ENCODE measurements around the gene HS6ST1. TPM values are rescaled to one million over a fixed set of nuclear protein-coding genes. Genes with fewer than 3 reads are reported as not detected.
A peak's percentile ranks its signal among the peaks of the same experiment; 100 is the strongest.
"Not testable (repeated sequence)": the region's sequence is repeated elsewhere in the genome, so short reads cannot be mapped to it uniquely, and the experiment has no call there.

Gene HS6ST1
- total and polyA plus RNA-seq, 4 experiments from 2014 or later = 1.2 to 13.3 (median 8.4) TPM

DNA sequence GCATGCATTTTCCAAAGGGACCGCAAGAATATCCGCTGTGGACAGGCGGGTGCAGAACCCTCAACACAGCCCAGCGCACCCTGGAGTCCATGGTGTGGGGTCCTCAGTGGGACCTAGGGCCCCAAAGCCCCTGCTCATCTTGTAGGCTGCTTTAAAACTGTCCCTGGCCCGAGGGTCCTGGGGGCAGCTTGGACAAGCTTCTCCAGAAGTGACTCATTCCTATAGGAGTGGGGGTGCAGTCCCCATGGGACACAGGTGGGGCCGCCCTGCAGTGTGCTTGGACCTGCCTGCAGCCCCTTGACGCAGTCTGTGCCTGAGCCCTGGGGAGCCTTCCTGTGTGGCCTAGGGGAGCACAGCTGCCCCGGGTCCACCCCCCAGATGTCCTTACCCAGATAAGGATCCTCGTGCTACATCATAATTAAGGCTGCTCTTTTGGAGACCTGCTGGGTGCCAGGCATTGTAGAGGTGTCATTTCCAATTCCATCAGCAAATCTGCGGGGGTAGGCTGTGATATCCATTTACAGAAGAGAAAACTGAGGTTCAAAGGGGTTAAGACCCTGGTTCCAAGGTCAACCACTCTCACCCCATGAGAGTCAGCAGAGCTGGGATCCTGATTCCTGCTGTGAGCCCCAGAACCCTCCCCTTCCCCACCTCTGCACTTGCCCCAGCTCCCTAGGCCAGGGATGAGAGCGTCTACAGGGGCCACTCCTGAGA, 1.7 kb upstream of the HS6ST1 start:
- no peak overlapping the region for H3K27ac ChIP-seq (ENCODE audit: low read depth, low read length)
- Mint-ChIP-seq H3K27me3 (no peaks in the 10 kb centered on the region), H3K27ac (peak overlapping the region in 3 of 7 donors; percentile 72 to 90 (median 78)), H3K9me3 (no peaks in the 10 kb centered on the region), H3K36me3 (no peaks in the 10 kb centered on the region), H3K4me1 (peaks cover 10 to 34% (median 27%) of the 10 kb centered on the region in 4 donors), H3K4me3 (peak overlapping the region; percentile 24 to 82 (median 61))
- peaks cover 35% of the 10 kb centered on the region for H3K4me1 ChIP-seq (ENCODE audit: insufficient read depth, low read length)
- DNase-seq = peak in 1 of 5 donors; percentile 44
- ChIA-PET CTCF (ENCODE audit: partially characterized antibody) (interaction anchor here (1.2 kb wide), 1 partner anchor 19 kb away, joined by 4 read pairs; no protein-coding TSS in a partner anchor), POLR2A (ENCODE audit: partially characterized antibody) (no interaction called here)
- H3K27me3 ChIP-seq (ENCODE audit: insufficient read depth, low read length) = no peaks in the 10 kb centered on the region
- intact Hi-C loops (cut with micrococcal nuclease) = loop anchor here (5.0 to 10.0 kb wide), 2 partner anchors 226 to 1527 kb away; partner anchors contain the start of gene UGGT1
- H3K9me3 ChIP-seq (ENCODE audit: control insufficient read depth in 1 of 2, low read length in 2 of 2) = no peaks in the 10 kb centered on the region
- H3K4me3 ChIP-seq (ENCODE audit: low read length in 2 of 2) = no peak overlapping the region
- no peaks in the 10 kb centered on the region for H3K36me3 ChIP-seq (ENCODE audit: insufficient read depth, low read length)

DNA sequence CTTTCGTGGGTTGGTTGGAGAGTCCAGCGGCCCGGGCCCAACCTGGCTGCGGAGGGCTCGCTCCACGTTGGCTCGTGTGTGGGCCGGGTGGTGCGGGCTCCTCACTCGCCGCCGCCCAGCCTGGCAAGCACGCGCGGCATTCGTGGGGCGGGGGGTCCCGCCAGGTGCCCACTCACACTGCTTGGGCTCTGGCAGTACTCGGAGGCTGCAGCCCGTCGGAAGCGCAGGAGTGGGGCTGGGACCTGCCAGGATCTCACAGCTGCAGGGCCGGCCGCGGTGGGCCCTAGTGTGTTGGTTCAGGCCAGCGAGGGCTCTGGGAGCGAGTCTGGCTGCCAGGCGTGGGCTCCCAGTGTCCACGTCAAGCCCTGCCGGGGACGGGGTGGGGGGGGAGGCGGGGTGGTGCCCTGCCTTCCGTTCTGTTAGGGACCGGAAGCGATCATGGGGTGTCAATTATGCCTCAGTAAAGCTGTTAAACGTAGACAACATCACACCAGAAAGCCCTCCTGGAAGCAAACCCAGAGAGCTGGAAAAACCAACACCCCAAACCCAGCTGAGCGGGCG, 1.0 kb upstream of the HS6ST1 start:
- Mint-ChIP-seq H3K4me1 (peaks cover 12 to 40% (median 33%) of the 10 kb centered on the region in 4 donors), H3K36me3 (no peaks in the 10 kb centered on the region), H3K4me3 (peak overlapping the region in 7 of 8 donors; percentile 6 to 79 (median 32)), H3K9me3 (no peaks in the 10 kb centered on the region), H3K27me3 (no peaks in the 10 kb centered on the region), H3K27ac (no peak overlapping the region)
- peak in 1 of 5 donors; percentile 32 for DNase-seq
- intact Hi-C loops (cut with micrococcal nuclease) = loop anchor here (2.0 to 10.0 kb wide), 3 partner anchors 225 to 1528 kb away; partner anchors contain the start of genes SAP130 and UGGT1
- POLR2A ChIA-PET (ENCODE audit: partially characterized antibody) = no interaction called here
- H3K4me3 ChIP-seq (ENCODE audit: low read length in 2 of 2) = peak overlapping the region in 1 of 2 donors; percentile 51
- H3K27me3 ChIP-seq (ENCODE audit: insufficient read depth, low read length) = no peaks in the 10 kb centered on the region
- H3K4me1 ChIP-seq (ENCODE audit: insufficient read depth, low read length) = peaks cover 37% of the 10 kb centered on the region
- H3K9me3 ChIP-seq (ENCODE audit: control insufficient read depth in 1 of 2, low read length in 2 of 2) = no peaks in the 10 kb centered on the region
- H3K36me3 ChIP-seq (ENCODE audit: insufficient read depth, low read length) = no peaks in the 10 kb centered on the region
- CTCF ChIA-PET (ENCODE audit: partially characterized antibody) = no interaction called here
- H3K27ac ChIP-seq (ENCODE audit: low read depth, low read length) = no peak overlapping the region

DNA sequence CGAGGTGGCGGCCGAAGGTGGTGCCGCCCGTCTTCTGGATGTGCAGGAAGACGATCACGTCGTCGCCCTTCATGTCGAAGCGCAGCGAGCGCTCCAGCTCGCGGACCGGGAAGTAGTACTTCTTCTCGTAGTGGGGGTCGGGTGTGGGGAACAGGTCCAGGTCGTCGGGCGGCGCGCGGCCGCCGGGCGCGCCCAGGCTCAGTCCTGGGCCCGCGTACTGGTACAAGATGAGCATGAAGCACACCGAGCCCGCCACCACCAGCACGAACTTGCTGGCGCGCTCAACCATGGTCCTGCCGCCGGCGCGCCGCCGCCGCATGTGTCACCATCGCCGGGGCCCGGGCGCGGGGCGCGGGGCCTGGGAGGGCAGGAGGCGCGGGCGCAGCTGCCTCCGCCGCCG, 423 bp downstream of the HS6ST1 start:
- H3K27me3 ChIP-seq (ENCODE audit: insufficient read depth, low read length); H3K36me3 Mint-ChIP-seq; H3K9me3 Mint-ChIP-seq; H3K27ac ChIP-seq (ENCODE audit: low read depth, low read length); H3K27ac Mint-ChIP-seq; H3K4me3 ChIP-seq (ENCODE audit: low read length in 2 of 2); H3K36me3 ChIP-seq (ENCODE audit: insufficient read depth, low read length); CTCF ChIA-PET (ENCODE audit: partially characterized antibody); H3K9me3 ChIP-seq (ENCODE audit: control insufficient read depth in 1 of 2, low read length in 2 of 2); H3K27me3 Mint-ChIP-seq; POLR2A ChIA-PET (ENCODE audit: partially characterized antibody): not testable (repeated sequence)
- intact Hi-C loops (cut with micrococcal nuclease) = loop anchor here (2.0 kb wide), 1 partner anchor 289 kb away; the partner anchor contains the start of gene SAP130
- peaks cover 18 to 54% (median 44%) of the 10 kb centered on the region in 4 donors for H3K4me1 Mint-ChIP-seq
- DNase-seq = peak in 4 of 5 donors; percentile 34 to 43 (median 38)
- peaks cover 45% of the 10 kb centered on the region for H3K4me1 ChIP-seq (ENCODE audit: insufficient read depth, low read length)
- peak overlapping the region in 6 of 8 donors; percentile 20 to 80 (median 78) for H3K4me3 Mint-ChIP-seq

DNA sequence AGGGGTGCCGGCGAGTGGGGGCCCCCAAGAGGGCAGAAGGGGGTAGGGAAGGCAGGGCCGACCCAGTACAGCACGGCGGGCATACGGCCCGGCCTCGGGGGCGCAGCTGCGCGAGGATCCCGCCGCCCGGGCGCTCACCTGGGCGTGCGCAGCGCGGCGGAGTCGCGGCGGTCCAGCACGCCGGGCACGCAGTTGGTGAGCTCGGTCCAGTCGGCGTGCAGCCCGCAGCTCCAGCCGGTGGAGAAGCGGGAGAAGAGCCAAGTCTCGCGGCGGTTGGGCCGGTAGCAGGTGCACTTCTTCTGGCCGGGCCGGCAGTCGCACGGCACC, 806 bp downstream of the HS6ST1 start:
- peak overlapping the region in 1 of 7 donors; percentile 72 for H3K27ac Mint-ChIP-seq
- H3K27ac ChIP-seq (ENCODE audit: low read depth, low read length); H3K27me3 Mint-ChIP-seq; POLR2A ChIA-PET (ENCODE audit: partially characterized antibody); CTCF ChIA-PET (ENCODE audit: partially characterized antibody); H3K27me3 ChIP-seq (ENCODE audit: insufficient read depth, low read length); H3K9me3 Mint-ChIP-seq; H3K36me3 ChIP-seq (ENCODE audit: insufficient read depth, low read length); H3K9me3 ChIP-seq (ENCODE audit: control insufficient read depth in 1 of 2, low read length in 2 of 2); H3K36me3 Mint-ChIP-seq: not testable (repeated sequence)
- Histone ChIP-seq H3K4me3 (ENCODE audit: low read length in 2 of 2) (peak overlapping the region; percentile 23 to 55), H3K4me1 (ENCODE audit: insufficient read depth, low read length) (peaks cover 45% of the 10 kb centered on the region)
- H3K4me3 Mint-ChIP-seq = peak overlapping the region; percentile 83 to 89 (median 85)
- peaks cover 18 to 57% (median 47%) of the 10 kb centered on the region in 4 donors for H3K4me1 Mint-ChIP-seq
- DNase-seq = peak in 1 of 5 donors; percentile 11
- intact Hi-C loops (cut with micrococcal nuclease) = loop anchor here (2.0 kb wide), 1 partner anchor 289 kb away; the partner anchor contains the start of gene SAP130

DNA sequence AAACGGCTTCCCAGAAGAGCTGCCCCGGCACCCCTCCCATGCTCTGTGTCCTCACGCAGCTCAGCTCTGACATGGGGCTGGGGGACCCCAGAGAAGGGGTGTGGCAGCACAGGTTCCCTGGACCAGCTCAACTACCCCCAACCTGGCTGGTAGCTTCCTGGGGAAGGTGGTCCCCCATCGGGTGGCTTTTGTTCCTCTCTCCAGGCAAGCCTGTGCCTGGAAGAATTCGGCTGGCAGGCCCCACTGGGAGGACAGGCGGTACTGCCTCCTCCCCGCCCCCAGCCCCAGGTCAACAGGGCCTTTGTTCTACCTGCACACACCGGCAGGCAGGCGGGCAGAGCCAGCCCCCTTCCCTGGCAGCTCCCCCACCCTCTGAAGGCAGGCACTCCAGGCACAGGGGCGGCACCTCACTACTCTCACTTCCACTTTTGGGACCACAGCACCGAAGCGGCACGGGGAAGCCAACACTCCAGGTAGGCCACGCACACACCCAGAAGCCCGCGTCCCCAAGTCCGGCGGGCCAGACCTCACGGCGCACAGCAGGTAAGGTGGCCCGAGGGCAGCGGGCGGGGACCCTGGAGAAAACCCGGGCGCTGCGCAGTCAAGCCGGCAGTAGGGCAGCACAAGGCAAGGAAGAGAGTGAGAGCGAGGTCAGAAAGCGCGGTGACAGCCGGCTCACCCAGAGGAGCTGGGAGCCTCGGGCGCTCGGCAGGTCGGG, 1.3 kb downstream of the HS6ST1 start:
- Histone ChIP-seq H3K4me3 (ENCODE audit: low read length in 2 of 2) (peak overlapping the region; percentile 23 to 55), H3K27me3 (ENCODE audit: insufficient read depth, low read length) (no peaks in the 10 kb centered on the region), H3K4me1 (ENCODE audit: insufficient read depth, low read length) (peaks cover 45% of the 10 kb centered on the region), H3K27ac (ENCODE audit: low read depth, low read length) (no peak overlapping the region), H3K9me3 (ENCODE audit: control insufficient read depth in 1 of 2, low read length in 2 of 2) (no peaks in the 10 kb centered on the region), H3K36me3 (ENCODE audit: insufficient read depth, low read length) (no peaks in the 10 kb centered on the region)
- ChIA-PET CTCF (ENCODE audit: partially characterized antibody) (no interaction called here), POLR2A (ENCODE audit: partially characterized antibody) (no interaction called here)
- Mint-ChIP-seq H3K36me3 (no peaks in the 10 kb centered on the region), H3K27me3 (no peaks in the 10 kb centered on the region), H3K27ac (peak overlapping the region in 5 of 7 donors; percentile 35 to 74 (median 72)), H3K4me3 (peak overlapping the region; percentile 83 to 89 (median 85)), H3K9me3 (no peaks in the 10 kb centered on the region), H3K4me1 (peaks cover 18 to 59% (median 48%) of the 10 kb centered on the region in 4 donors)
- peak in 2 of 5 donors; percentile 16 to 39 for DNase-seq
- intact Hi-C loops (cut with micrococcal nuclease) = no loop called here

DNA sequence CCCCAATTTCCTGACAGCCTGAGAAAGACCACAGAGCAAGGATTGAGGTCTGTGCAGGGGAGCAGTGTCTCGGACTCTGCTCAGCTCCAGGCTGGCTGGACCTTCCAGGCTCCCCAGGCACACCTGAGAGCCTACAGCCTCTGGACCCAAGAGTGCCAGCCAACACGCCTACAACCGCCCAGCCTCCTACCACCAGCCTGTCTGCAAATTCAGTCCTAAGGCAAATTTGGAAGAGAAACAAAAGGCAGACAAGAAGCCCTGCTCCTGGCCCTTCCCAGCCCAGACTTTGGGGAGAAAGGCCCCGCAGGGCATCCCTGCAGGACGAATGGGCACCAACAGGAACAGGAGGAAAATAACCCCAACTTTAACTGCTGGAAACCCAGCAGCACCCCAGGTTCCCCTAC, 1.9 kb downstream of the HS6ST1 start:
- intact Hi-C loops (cut with micrococcal nuclease) = no loop called here
- Histone ChIP-seq H3K4me3 (ENCODE audit: low read length in 2 of 2) (peak overlapping the region in 1 of 2 donors; percentile 55), H3K27ac (ENCODE audit: low read depth, low read length) (no peak overlapping the region), H3K36me3 (ENCODE audit: insufficient read depth, low read length) (no peaks in the 10 kb centered on the region), H3K27me3 (ENCODE audit: insufficient read depth, low read length) (no peaks in the 10 kb centered on the region), H3K9me3 (ENCODE audit: control insufficient read depth in 1 of 2, low read length in 2 of 2) (no peaks in the 10 kb centered on the region), H3K4me1 (ENCODE audit: insufficient read depth, low read length) (peaks cover 45% of the 10 kb centered on the region)
- Mint-ChIP-seq H3K27me3 (no peaks in the 10 kb centered on the region), H3K4me3 (peak overlapping the region; percentile 83 to 89 (median 85)), H3K36me3 (no peaks in the 10 kb centered on the region), H3K27ac (peak overlapping the region in 1 of 7 donors; percentile 72), H3K4me1 (peaks cover 20 to 64% (median 48%) of the 10 kb centered on the region in 4 donors), H3K9me3 (no peaks in the 10 kb centered on the region)
- POLR2A ChIA-PET (ENCODE audit: partially characterized antibody) = no interaction called here
- DNase-seq = no peak
- CTCF ChIA-PET (ENCODE audit: partially characterized antibody) = no interaction called here
